Neural crest cell (in vitro differentiated cells): ENCODE data around the gene DMAP1. TPM values are rescaled to one million over a fixed set of nuclear protein-coding genes. Genes with fewer than 3 reads are reported as not detected.

Experiments used
- DNase-seq: peaks from one replicate; pipeline ENCODE4 v3.0.0; 2021; ENCODE audit warnings: low read depth, mixed read lengths, low spot score
- H3K27ac Mint-ChIP-seq: one replicate; pipeline ENCODE4 v1.8.0; 2021; ENCODE audit warnings: mild to moderate bottlenecking, mixed read lengths; ENCODE audit not compliant: unreplicated experiment
- H3K27me3 Mint-ChIP-seq: 2 replicates; pipeline ENCODE4 v1.8.0; 2021; ENCODE audit warnings: low read depth, mild to moderate bottlenecking, mixed read lengths
- H3K36me3 Mint-ChIP-seq: 2 replicates; pipeline ENCODE4 v1.8.0; 2021; ENCODE audit warnings: low read depth, mild to moderate bottlenecking, mixed read lengths
- H3K4me1 Mint-ChIP-seq: 2 replicates; pipeline ENCODE4 v1.8.0; 2021; ENCODE audit warnings: mixed read lengths
- H3K4me3 Mint-ChIP-seq: one replicate; pipeline ENCODE4 v1.8.0; 2021; ENCODE audit warnings: mild to moderate bottlenecking, mixed read lengths
- H3K9me3 Mint-ChIP-seq: 2 replicates; pipeline ENCODE4 v1.8.0; 2021; ENCODE audit warnings: mixed read lengths
- CTCF ChIP-seq: fragments of 200-600 bp; sonication (generic); conservative IDR thresholded peaks from 2 replicates; pipeline ENCODE4 v1.5.0; 2021; ENCODE audit warnings: antibody characterized with exemption, mild to moderate bottlenecking
- total RNA-seq: library from RNA; stranded (reverse); gene quantifications from 2 replicates; pipeline ENCODE4 v1.2.1, GENCODE V29; 2021

DMAP1 gene
- total RNA-seq, 1 donor from 2014 or later: 57.1 TPM

- Mint-ChIP-seq H3K9me3 (peaks cover 16% of the 10 kb centered on the region), H3K4me1 (no peaks in the 10 kb centered on the region), H3K27ac (no peak overlapping the region), H3K4me3 (peak overlapping the region; percentile 1), H3K27me3 (no peaks in the 10 kb centered on the region), H3K36me3 (peaks cover 31% of the 10 kb centered on the region)
- DNase-seq: no peak
- TF ChIP-seq CTCF: no peak
These were observed 9.9 kb downstream of the DMAP1 start for GRCh38 chr1:44223187-44223610.

- H3K9me3 Mint-ChIP-seq: peaks cover 16% of the 10 kb centered on the region
- TF ChIP-seq CTCF: no peak
- peaks cover 41% of the 10 kb centered on the region for H3K36me3 Mint-ChIP-seq
- DNase-seq: no peak
- H3K4me3 Mint-ChIP-seq: no peak overlapping the region
- H3K4me1 Mint-ChIP-seq: no peaks in the 10 kb centered on the region
- no peaks in the 10 kb centered on the region for H3K27me3 Mint-ChIP-seq
- H3K27ac Mint-ChIP-seq: no peak overlapping the region
These were observed 12.5 kb downstream of the DMAP1 start for GRCh38 chr1:44225761-44226160.

- H3K4me1 Mint-ChIP-seq: no peaks in the 10 kb centered on the region
- no peaks in the 10 kb centered on the region for H3K27me3 Mint-ChIP-seq
- no peak overlapping the region for H3K27ac Mint-ChIP-seq
- no peak overlapping the region for H3K4me3 Mint-ChIP-seq
- no peak for DNase-seq
- peaks cover 44% of the 10 kb centered on the region for H3K36me3 Mint-ChIP-seq
- peaks cover 16% of the 10 kb centered on the region for H3K9me3 Mint-ChIP-seq
- TF ChIP-seq CTCF: no peak
These were observed 13.9 kb downstream of the DMAP1 start for GRCh38 chr1:44227211-44227610.

- TF ChIP-seq CTCF: no peak
- Mint-ChIP-seq H3K27me3 (no peaks in the 10 kb centered on the region), H3K27ac (no peak overlapping the region), H3K9me3 (peaks cover 16% of the 10 kb centered on the region), H3K36me3 (peaks cover 48% of the 10 kb centered on the region), H3K4me1 (no peaks in the 10 kb centered on the region), H3K4me3 (no peak overlapping the region)
- DNase-seq: no peak
These were observed 14.9 kb downstream of the DMAP1 start for GRCh38 chr1:44228218-44228617.

- Mint-ChIP-seq H3K27me3 (no peaks in the 10 kb centered on the region), H3K36me3 (peaks cover 43% of the 10 kb centered on the region), H3K4me3 (no peak overlapping the region), H3K9me3 (peaks cover 16% of the 10 kb centered on the region), H3K27ac (no peak overlapping the region), H3K4me1 (no peaks in the 10 kb centered on the region)
- no peak for DNase-seq
- TF ChIP-seq CTCF: no peak
These were observed 16.3 kb downstream of the DMAP1 start for GRCh38 chr1:44229435-44230167.
